ENCODE measurements around the gene TMEM45A.
"Not testable (repeated sequence)": the region's sequence is repeated elsewhere in the genome, so short reads cannot be mapped to it uniquely, and the experiment has no call there.

The TMEM45A gene

DNA sequence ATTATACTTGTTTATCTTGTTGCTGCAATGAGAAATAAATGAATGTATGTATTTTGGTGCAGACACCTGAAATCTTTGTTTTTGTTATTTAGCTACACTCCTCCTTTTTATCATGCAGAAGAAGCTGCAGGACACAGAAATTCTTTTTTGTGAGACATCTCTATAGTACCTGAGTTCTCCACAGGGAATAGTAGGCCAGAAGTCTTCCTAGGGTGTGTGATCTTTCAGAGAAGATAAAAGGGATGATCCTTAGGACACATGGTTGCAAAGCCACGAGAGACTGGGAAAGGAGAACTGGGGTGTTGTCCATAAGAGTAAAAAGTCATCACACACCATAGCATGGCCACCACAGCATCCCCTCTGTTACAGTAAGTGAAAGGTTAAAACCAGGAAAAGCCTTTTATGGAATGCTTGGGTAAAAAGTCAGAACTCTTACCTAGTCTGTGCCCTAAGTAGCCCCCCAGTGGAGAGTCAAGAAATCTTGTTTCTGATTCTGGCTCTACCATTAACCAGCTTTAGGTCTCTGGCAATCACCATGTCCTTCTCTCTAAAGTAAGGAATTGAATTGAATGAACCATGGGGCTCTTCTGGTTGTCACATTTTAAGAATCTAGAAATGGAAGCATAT, 85.1 kb downstream of the TMEM45A start:
- no peak for DNase-seq (ENCODE audit: low spot score)

DNA sequence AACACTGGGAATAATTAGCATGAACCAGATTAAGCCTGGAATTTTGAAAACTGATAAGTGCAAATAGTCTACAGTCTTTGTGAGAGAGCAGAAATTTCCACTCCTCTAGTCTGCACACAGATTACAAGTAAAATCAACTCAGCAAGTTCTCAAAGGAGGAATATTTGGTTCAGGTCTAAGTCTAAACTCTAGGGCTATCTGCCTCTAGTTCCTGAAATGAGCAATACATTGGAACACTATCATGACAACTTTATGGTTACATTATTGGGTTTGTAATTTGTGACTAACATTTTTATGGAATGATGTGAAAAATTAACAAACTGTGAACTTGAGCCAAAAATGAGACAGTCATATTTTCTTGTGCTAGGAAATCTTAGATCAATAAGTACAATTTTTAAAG, 86.2 kb downstream of the TMEM45A start:
- DNase-seq (ENCODE audit: low spot score): no peak

DNA sequence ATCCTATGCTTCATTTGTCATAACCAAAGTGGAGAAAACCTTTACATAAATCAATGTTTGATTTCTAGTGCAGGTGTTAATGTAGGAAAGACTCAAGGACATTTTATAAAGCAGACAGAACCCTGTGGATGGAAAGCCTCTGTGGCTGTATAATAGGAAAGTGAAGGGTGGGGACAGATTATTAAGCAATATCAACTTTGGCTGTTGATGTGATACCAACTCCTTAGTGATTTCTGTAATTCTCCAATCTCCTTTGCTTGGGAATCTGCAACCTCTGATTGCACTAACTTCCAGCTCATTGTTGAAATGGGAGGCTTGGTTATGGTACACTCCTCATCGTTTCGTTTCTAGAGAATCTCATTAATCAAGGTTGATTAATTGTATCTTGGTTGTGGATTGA, 87.7 kb downstream of the TMEM45A start:
- no peak for DNase-seq (ENCODE audit: low spot score)

- no peak for DNase-seq (ENCODE audit: low spot score)
These were observed 89.2 kb downstream of the TMEM45A start for GRCh38 chr3:100581650-100582049.

- not testable (repeated sequence) for DNase-seq (ENCODE audit: low spot score)
These were observed 89.7 kb downstream of the TMEM45A start for GRCh38 chr3:100582157-100582556.

- no peak for DNase-seq (ENCODE audit: low spot score)
These were observed 91.8 kb downstream of the TMEM45A start for GRCh38 chr3:100584101-100584660.

- DNase-seq (ENCODE audit: low spot score): no peak
These were observed 94.4 kb downstream of the TMEM45A start for GRCh38 chr3:100586832-100587231.

DNA sequence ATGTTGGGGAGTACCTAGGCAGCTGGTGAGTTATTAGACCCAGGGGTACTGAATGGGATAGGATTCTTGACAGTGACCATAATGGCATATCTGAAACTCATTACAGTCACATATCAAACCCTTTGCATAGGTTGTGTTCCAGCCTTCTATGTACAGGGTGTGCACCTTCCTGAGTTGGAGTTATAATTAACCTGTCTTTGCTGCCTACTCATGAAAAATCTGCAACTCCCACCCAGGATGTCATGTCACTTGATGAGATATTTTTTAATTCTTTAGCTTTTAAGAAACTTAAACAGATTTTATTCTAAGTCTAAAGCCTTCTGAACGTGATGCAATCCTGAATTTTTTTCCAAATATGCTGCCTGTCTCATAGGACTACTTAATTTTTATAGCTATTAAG, 95.8 kb downstream of the TMEM45A start:
- DNase-seq (ENCODE audit: low spot score): no peak

DNA sequence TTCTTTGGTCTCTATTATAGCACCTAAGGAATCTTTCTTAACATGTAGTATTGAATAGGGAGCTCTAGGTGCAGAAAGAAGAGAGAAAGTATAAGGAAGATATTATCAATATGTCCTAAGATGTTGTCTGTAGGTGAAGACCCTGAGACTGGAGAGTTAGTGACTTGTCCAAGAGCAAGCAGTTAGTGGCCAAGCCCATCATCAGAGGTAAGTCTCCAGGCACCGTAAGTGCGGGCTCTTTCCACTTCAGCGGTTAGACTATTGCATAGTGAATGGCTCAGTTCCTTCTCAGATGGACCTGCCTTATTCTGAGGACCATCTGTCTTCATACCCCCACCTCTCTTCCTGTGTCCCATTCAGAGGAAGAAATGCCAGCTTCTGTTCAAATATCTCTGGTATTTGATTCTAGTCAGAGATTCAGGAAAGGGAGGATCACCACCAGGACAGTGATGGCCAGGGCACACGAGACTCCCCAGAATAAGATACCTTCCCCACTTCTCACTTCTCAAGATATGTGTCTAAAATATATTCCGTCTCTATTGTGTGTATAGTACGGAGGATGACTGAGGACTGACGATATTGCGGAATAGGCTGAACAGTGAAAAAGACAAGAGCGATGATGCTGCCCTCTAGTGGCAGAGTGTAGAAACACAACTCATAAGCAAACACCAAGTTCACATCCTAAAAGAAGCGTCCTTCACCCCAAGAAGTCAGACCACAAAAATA, 97.9 kb downstream of the TMEM45A start:
- DNase-seq (ENCODE audit: low spot score): peak; percentile 77

GRCh38 chr3:100590840-100591147, 98.4 kb downstream of the TMEM45A start:
- no peak for DNase-seq (ENCODE audit: low spot score)

GRCh38 chr3:100591411-100591810, 99.0 kb downstream of the TMEM45A start:
- DNase-seq (ENCODE audit: low spot score): no peak

DNA sequence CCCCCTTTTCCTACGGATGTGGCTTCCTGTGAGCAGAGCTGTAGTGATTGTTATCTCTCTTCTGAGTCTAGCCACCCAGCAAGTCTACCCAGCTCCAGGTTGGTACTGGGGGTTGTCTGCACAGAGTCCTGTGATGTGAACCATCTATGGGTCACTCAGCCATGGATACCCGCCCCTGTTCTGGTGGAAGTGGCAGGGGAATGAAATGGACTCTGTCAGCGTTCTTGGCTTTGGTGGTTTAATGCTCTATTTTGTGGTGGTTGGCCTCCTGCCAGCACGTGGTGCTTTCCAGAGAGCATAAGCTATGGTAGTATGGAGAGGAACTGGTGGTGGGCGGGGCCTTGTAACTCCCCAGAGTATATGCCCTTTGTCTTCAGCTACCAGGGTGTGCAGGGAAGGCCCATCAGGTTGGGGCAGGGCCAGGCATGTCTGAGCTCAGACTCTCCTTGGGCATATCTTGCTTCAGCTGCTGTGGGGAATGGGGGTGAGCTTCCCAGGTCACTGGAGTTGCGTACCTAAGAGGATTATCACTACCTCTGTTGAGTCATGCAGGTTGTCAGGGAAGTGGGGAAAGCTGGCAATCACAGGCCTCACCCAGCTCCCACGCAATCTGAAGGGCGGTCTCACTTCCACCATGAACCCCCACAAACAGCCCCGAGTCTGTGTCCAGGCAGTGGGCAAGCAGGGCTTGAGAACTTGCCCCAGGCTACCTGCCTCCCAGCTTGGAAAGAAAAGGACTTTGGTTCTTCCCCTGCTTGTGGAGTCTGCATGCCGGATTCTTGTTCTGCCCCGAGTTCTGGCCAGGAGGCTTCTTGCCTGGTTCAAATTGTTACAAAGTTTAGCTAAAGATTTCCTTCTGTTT, 108.0 kb downstream of the TMEM45A start:
- DNase-seq (ENCODE audit: low spot score): no peak

DNA sequence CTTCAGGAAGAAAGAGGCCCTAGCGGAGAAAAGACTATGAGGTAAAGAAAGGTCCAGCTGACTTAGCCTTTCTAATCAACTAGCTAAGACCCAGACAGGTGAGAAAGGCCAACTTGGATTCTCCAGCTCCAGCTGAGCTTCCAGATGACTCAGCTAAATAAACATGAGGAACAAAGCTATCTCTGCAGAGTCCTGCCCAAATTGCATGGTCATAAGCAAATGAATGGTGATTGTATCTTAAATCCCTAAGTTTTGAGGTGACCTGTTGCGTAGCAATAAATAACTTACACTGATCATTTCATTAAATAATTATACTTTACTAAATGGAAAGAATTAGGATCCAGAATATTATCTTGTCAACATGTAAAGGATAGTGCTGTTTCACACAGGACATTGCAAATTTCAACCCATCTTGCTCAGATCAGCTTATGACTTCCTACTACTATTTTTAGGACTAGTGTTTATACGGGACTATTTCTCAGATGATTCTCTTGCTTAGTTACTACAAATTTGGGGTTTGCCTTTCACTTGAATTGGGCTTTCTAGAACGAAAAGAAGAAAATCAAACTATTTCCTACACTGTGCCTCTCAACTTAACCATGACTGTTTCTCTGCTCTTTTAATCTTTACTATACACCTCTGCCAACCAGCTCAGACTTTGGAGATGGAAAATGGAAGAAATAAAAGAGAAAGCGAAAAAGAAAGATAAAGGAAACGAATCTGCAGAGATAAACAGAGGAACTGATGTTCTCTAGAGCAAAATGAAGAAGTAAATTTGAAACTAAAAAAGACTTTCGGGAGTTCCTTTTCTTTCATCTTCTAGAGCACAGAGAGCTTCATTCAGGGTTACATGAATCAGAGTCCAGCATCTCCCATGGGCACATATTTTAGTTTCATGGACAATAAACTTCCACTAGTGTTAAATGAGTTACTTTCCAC, 110.4 kb downstream of the TMEM45A start:
- DNase-seq (ENCODE audit: low spot score): no peak

- no peak for DNase-seq (ENCODE audit: low spot score)
These were observed 111.0 kb downstream of the TMEM45A start for GRCh38 chr3:100603469-100603868.

- no peak for DNase-seq (ENCODE audit: low spot score)
These were observed 112.9 kb downstream of the TMEM45A start for GRCh38 chr3:100605358-100605757.

GRCh38 chr3:100606894-100607512, 114.6 kb downstream of the TMEM45A start:
- no peak for DNase-seq (ENCODE audit: low spot score)

DNA sequence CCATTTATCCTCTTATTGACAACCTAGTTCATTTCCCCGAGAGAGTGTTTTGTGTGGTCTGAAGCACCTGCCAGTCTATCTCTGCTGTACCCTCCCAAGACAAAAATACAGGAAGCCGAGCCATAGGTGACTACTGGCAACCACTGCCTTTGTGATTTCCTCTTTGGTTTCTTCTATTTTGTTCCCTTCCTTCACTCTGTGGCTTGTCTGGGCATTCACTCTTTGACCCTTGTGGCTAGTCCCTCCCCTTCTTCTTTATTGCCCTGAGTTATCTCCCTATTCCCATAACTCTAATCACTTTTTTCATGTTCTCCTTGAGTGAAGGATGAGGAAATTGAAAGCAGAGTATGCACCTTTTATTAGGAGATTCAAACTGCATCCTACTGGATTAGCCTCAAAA, 116.9 kb downstream of the TMEM45A start, which contains the start of gene ADGRG7:
Gene ADGRG7, plus strand, starts transcription at position 297 of the 400 bp plus-strand sequence. CDS start 256 bp downstream, outside the sequence.
- no peak for DNase-seq (ENCODE audit: low spot score)

- DNase-seq (ENCODE audit: low spot score): no peak
These were observed 117.5 kb downstream of the TMEM45A start for GRCh38 chr3:100609963-100610362.

- no peak for DNase-seq (ENCODE audit: low spot score)
These were observed 118.8 kb downstream of the TMEM45A start for GRCh38 chr3:100611221-100611620.

DNA sequence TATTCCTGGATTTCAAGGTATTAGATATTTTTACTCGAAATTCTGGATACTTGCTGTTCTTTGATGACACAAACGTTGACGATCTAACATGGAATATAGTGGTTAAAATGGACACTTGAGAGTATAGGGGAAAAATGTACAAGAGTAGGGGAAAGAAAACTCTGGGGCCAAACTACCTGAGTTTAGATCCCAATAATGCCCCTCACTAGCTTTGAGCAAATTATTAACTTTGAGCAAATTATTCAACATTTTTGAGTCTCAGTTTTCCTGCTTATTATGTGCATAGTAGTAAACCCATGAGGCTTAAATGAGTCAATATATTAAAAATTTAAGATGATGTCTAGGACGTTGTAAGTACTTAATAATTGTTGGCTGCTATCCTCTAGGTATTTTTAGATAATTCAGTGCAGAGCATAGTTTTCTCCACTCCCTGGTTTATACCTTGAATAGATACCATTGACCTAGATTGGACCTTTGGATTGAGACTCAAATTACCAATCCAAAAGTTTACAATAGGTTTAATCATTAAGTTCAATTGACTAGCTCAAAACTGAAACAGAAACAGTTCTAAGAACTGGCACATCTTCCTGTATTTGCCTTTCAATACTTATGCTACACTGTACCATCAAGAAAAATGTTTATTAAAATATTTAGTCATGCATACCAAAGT, 121.4 kb downstream of the TMEM45A start:
- DNase-seq (ENCODE audit: low spot score): no peak
